SK-MEL-5 (cell line): Measurements from ENCODE around the gene MVB12B. TPM values are rescaled to one million over a fixed set of nuclear protein-coding genes. Genes with fewer than 3 reads are reported as not detected.
"Not testable (repeated sequence)": the region's sequence is repeated elsewhere in the genome, so short reads cannot be mapped to it uniquely, and the experiment has no call there.

ENCODE experiments used
- DNase-seq: peaks from one replicate; pipeline ENCODE4 v3.0.0-alpha.2; 2016; ENCODE audit warnings: low read depth, low spot score
- in situ Hi-C: cut with HindIII; loops from 2 replicates; pipeline ENCODE4 v1.10.0; 2016; ENCODE audit warnings: low sequenced_read_pairs, high pct_unique_total_duplicates, low pct_unique_long_range_greater_than_20kb
- polyA plus RNA-seq, 2 experiments: library from polyadenylated mRNA; depleted of rRNA; stranded (reverse); fragments of >200 nt; gene quantifications; 2 replicates each; pipeline ENCODE4 v1.2.3, GENCODE V29; 2015
- total RNA-seq: library from RNA; depleted of rRNA; stranded (reverse); fragments of >200 nt; shearing (Covaris generic); gene quantifications from 2 replicates; pipeline ENCODE4 v1.2.3, GENCODE V29; 2014; rRNA removed

Gene MVB12B, protein sequence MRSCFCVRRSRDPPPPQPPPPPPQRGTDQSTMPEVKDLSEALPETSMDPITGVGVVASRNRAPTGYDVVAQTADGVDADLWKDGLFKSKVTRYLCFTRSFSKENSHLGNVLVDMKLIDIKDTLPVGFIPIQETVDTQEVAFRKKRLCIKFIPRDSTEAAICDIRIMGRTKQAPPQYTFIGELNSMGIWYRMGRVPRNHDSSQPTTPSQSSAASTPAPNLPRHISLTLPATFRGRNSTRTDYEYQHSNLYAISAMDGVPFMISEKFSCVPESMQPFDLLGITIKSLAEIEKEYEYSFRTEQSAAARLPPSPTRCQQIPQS
- 3.1 and 4.0 TPM in 2 replicates for total RNA-seq
- polyA plus RNA-seq (2015; cell fraction: cytosol; rRNA removed) = 5.7 and 8.1 TPM in 2 replicates
- 3.9 and 4.3 TPM in 2 replicates for polyA plus RNA-seq (2015; cell fraction: nucleus; rRNA removed)

DNA sequence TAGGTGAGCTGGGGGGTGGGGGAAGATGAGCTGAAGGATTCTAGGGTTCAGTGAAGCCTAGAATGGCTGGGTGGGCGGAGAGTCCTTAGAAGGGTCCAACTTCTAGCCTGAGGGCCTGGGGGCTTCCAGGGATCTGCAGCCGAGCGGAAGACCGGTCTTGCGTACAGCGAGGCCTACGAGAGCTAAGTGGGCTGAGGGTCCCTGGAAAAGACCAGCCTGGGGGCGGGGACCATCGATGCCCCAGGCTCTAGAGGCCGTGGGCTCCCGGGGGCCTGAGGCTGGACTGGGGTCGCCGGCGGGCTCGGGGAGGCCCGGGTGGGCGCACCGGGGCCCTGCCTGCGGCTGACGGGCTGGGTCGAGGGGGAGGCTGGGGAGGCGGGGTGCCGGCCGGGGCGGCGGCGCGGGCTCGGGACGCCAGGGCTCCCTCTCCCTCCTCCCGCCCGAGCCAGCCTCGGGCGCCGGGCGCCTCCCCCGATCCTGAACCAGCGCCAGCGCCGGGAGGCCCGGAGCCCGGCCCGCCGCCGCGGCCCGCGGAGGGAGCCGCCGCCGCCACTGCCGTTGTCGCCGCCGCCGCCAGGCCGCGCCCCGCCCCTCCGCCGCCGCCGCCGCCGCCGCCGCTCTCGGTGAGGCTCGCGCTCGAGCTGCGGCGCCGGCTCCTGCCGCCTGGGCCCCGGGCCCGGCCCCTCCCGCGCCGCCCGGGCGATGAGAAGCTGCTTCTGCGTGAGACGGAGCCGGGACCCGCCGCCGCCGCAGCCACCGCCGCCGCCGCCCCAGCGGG is at the start of gene MVB12B:
Gene MVB12B (plus strand): TSS at position 602 of the 778 bp plus-strand sequence. CDS start 101 bp downstream, at position 703.
- DNase-seq = peak; percentile 30
- in situ Hi-C loops = no loop called here

DNA sequence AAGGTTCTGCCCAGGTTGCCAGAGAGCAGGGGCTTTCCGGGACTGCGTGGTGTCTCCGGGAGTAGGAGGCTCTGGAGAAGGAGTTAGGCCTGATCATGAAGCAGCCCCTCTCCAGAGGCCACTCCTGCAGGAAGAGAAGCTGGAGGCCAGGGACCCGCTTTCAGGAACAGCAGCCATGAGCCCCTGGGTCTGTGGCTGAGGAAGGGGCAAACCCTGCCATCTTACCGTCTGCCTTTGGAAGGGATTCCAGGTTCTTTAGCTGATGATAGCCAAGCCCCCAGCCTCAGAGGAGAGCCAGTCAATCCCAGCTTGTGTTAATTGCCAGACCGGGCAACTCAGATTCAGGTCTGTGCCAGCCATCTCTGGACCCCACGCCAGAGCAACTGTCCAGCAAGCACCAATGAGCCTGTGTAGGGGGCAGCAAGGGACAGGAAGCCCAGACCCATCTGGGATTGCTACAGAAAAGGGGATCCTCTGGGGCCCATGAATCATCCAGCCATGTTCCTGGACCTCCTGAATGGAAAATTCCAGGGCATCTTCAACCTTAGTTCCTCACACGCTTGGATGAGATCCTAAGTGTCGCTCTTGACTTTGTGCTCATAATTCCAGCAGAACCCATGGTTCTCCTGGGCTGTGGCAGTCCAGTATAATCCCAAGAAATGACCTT is 42.7 kb upstream of the MVB12B start:
- in situ Hi-C loops = no loop called here
- DNase-seq = no peak

DNA sequence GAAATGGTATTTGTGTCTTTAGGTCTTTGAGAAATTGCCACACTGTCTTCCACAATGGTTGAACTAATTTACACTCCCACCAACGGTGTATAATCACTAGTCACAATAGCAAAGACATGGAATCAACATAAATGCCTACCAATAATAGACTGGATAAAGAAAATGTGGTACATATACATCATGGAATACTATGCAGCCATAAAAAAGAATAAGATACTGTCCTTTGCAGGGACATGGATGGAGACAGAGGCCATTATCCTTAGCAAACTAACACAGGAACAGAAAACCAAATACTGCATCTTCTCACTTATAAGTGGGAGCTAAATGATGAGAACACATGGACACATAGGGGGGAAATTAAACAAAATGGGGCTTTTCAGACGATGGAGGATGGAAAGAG is 41.0 kb upstream of the MVB12B start:
- DNase-seq, in situ Hi-C loops: not testable (repeated sequence)

DNA sequence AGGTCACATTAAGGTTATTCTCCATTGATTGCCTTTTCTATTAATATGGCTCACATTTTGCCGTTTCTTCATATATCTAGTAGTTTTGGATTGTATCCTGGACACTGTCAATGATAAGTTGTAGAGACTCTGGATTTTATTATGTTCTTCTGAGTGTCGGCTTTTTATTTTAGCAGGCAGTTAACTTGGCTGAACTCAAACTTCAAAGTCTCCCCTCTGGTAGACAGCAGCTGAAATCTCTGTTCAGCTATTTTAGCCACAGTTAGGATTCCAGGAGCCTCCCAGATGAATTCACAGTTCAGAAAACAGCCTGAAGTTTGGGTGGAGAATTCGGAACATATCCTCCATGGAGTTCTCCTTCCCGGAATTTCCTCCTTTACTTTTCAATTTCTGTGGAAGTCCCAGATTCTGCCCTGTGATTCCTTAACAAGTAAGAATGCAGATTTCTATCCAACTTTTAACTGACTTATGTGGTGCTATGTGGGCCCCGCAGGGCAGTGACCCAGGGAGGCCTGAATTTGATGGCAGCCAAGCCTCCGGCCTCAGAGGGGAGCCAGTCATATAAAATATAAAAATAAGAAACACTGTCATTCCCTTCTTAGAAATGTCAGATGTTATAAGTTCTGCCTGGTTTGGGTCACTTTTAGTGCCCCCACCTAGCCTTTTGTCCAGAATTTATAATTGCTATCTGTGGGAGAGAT is 39.3 kb upstream of the MVB12B start:
- DNase-seq = no peak
- in situ Hi-C loops = no loop called here

DNA sequence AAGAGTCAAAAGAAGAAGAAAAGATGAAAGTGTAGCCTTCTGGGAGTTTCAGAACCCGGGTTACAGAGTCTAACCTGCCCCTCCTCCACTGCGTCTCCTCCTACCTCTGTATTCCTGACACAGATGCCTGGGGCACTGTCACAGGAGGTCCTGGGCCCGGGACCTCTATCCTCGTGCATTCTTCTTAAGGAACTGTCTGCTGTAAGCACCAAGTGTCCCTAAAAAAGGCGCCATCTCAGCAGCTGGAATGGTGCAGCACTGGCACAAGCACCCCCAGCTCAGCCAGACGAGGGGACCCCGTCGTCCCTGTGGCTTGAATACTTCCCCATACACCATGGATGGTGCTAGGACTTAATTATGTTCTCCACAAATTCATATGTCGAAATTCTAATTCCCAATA is 35.8 kb upstream of the MVB12B start:
- no peak for DNase-seq
- in situ Hi-C loops = no loop called here

DNA sequence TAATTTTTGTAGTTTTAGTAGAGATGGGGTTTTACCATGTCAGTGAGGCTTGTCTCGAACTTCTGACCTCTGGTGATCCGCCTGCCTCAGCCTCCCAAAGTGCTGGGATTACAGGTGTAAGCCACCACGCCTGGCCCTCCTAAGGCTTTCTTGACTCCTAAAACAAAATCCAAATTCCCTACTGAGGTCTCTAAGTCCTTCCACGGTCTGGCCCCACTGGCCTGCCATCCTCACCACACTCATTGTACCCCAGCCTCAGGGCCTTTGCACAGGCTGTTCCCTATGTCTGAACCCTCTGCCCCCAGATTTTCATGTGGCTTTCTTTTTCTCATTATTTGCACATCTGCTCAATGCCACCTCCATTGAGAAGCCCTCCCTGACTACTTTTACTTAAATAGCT is 34.7 kb upstream of the MVB12B start:
- no peak for DNase-seq
- in situ Hi-C loops = no loop called here

DNA sequence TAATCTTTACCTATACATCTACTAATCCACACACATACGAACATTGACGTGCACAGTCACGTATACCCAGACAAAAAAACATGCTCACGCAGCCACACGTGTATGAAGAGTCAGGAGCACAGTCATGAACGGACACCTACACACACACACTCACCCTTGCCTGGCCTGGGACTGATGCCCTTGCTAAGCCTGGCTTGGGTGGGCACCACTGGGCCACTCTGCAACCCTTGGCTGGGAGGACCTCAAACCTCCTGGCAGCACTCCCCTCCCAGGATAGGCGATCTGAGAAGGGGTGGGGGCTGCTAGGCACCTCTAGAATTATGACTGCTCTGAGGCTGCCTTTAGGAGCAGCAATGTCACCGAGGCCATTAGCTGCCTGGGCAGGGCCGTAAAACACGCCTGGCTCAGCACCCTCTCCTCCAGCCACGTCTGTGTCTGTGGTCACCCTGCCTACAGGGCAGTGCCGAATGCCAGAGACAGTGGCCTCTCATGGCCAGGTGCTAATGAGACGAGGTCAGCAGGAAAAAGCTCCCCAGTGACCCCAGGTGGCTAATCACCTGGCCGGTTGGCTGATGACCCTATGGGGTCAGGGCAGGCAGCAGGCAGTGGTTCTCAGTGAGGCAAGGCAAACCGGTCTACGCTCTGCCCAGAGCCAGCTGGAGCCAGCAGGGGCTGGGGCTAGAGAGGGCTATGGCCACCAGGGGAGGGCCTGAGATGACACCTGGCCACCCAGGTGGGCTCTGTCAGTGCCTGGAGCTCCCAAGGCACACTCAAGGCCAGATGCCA is 33.7 kb upstream of the MVB12B start:
- DNase-seq = no peak
- in situ Hi-C loops = no loop called here

DNA sequence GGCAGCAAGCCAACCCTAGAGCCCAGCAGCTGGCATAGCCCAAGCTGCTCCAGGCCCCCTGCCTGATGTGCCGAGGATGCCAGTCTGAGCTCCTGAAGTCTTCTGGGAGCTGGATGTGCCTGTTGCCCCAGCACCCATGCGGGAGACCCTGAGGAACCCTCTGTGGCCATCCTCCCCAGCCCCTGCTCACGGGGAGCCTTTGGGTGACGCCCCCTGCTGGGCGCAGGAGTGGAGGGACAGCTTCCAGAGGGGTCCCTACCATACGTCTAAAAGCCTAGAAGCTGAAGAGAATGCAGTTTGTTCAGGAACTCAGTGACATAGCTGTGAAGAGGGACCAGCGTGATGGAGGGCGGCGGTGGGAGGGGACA is 33.1 kb upstream of the MVB12B start:
- in situ Hi-C loops = no loop called here
- DNase-seq = peak; percentile 17

DNA sequence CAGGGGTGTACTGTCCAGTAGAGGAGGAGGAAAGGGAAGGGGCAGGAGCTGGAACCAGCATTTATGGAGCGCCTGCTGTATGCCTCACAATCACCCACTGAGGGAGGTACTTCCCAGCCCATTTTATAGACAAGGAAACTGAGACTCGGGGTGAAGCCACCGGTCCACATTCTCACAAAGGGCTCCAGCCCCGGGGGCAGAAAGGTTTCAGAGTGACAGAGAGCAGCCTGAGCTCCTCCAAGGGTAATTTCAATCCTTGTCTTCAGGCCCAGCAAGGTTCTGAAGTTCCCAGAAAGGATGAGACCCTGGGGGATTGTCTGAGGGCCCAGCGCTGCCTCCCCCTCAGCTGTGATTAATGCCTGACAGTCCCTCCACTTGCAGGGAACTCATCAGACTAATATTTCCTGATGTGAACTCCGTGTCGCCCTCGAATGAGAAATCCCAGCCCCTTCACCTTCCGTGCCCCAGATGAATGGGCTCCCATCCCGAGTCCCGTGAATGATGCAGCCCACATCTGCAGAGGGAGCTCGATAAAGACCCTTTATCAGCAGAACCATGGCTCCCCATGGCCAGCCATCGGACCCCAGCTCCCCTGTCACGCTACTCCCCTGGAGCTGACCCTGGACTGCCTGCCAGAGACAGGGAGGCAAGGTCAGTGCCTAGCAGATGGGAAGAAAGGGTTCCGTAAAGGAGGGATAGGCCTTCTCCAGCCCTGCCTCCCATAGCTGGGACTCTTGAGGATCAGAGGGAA is 32.1 kb upstream of the MVB12B start:
- in situ Hi-C loops = no loop called here
- DNase-seq = no peak

DNA sequence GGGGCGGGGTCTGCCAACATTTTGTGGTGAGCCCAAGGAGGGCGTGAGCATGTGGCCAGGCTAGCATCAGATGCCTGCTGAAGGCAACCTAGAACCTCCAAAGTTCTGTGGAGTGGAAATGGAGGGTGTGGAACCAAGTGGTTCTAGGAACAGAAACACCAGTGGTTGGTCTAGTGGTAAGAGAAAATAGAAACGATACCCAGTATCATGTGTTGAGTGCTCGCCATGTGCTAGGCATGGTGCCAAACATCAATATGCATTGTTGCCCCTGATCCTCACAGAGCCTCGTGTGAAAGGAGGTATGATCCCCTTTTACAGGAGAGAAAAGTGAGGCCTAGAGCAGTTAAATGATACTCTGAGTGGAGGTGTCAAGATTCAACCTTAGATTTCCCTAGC is 31.5 kb upstream of the MVB12B start:
- no peak for DNase-seq
- in situ Hi-C loops = no loop called here

DNA sequence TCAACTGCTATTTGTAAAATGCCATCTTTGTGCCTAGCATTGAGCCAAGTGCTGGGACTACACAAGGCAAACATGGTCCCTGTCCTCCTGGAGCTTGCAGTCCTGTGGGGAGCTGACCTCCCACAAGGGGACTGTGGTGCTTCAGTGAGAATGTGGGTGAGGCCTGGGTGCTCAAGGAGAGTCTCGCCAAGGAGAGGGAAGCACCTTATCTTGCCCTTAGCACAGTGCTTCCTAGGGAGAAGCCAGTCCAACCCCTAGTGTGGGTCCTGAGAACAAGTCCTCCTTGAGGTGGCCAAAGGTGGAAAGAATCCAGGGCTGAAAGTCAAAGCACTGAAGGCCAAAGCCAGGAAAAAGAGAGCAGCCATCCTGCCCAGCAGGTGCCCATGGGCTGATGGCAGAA is 31.1 kb upstream of the MVB12B start:
- in situ Hi-C loops = no loop called here
- DNase-seq = no peak

DNA sequence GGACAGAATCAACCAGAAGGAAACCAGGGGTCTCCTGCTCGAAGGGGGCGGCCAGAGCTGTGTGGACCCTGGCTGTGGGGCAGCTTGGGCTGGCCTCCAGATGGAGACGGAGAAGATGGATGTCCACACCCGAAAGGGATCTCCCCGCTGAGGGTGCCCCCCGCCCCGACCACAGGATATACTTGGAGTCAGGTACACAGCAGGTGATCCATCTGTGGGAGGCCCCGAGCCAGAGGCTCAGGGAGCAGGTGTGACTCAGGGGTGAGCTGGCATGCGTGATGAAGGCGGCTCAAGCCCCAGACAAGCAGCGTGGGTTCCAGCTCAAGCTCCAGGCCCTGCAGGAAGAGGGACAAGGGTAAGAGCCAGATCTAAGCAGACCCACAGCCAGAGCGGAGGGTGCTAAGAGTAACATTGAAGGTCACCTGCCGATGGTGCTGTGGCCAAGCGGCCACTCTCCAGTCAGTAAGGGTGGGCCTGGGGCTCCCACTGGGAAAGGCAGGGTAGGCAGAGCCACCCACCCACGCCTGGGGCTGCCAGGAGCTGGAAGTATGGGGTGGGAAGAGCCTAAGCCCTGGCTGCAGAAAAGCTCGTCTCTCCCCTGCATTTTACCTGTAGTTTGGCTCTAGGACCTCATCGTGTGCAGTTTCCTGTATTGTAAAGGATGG is 30.6 kb upstream of the MVB12B start:
- in situ Hi-C loops = no loop called here
- no peak for DNase-seq

DNA sequence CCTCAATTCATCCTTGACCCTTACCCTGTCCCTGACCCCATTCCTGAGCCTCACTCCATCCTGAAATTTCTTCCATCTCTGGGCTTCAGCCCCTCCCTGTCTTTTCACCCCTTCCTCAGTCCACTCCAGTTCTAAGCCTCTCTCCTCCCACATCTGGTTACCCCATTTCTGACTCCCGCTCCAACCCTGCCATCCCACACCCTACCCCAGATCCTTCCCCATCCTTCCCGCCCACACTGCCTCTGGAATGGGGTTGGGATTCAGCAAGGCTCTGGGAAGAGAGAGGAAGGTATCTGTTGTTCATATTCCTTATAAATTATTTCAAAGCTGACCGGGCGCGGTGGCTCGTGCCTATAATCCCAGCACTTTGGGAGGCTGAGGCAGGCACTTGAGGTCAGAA is 29.9 kb upstream of the MVB12B start:
- no peak for DNase-seq
- in situ Hi-C loops = no loop called here

DNA sequence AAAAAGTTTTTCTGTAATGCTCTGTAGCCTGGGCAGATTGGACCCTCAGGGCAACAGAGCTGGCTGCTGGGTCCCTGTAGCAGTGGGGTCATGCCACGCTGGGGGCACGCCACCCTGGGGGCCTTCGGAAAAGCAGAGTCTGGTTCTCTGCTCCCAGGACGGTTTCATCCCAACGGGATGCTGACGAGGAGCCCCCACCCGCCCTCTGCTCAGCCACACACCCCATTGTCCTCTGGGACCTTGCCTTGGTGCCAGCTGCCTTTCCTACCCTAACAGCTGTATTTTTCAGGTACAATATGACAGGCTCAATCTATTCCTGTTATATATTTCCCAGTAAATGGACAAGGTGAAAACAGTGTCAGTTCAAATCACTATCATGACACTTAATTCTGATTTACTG is 29.0 kb upstream of the MVB12B start:
- in situ Hi-C loops = no loop called here
- DNase-seq = no peak

DNA sequence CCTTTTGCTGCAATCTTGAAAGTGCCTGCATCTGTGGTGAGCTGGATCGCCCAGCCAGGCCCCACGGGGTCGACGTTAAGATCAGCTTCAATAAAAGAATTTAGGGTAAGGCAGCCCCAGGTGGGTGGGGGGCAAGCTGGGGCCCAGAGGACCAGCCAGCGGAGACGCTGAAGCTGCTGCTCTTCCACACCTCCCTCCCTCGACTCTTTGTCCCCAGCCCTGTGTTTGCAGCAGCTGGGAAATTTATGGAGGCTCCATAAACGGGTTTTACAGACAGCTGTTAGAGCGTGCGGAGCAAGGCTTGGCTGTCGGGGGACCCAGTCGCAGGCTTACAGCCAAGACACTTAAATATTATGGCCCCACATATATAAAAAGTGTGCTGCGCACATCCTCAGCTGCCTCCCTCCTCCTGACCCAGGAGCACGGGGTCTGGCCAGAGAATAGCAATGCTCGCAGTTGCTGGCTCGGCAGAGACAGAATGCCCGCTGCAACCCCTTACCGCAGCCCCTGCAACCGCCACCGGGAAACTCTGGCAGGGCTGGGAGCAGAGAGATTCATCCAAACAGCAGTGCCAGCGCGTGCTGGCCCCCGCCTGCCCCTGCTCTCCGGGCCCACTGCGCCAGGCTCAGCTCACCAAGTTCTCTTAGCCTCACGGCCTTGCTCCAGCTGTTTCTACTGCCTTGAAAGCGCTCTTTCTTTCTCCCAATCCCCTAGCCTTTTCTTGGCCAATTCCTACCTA is 28.4 kb upstream of the MVB12B start:
- in situ Hi-C loops = no loop called here

More for the DNA sequence above, 28.4 kb upstream of the MVB12B start:
- DNase-seq = no peak
